GM19372 (cell line): Measurements from ENCODE around the gene ARSA.

Experiments
- ATAC-seq: cut with Tn5 transposase; IDR thresholded peaks from one replicate; pipeline ENCODE4 v1.9.1; 2021; ENCODE audit warnings: mild to moderate bottlenecking, low read depth, moderate library complexity; ENCODE audit not compliant: unreplicated experiment

ARSA gene

DNA sequence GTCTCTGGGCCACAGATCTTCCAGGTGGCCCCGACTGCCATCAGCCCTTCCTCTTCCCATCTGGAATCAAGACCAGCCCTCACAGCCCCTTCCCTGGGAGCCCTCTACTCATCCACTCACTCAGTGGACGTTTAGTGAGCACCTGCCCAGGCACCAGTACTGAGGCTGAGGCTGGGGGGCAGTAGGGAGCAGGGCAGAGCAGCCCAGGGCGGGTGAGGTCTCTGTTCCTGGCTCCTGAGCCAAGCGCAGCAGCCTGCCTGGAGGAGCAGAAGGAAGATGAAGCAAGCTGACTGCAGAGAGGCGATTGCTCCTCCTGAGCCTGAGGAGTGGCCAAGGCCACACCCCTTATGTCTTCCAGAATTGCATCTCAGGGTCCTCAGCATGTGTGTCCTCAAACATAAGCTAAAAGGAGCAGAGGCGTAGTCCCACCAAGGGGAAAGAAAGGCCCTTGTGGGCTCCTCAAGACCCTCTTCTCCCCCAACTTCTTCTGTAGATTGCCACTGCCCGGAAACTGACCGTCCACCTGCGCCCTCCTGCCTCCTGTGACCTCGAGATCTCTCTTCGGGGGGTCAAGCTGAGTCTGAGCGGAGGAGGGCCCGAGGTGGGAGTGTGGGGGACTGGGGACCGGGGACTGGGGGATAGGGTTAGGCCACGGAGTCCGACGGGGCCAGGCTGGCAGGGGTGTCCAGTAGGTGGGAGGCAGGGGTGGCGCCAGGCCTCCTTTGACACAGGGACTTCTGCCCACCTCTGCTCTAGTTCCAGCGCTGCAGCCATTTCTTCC is 21.6 kb downstream of the ARSA start:
- no peak for ATAC-seq

GRCh38 chr22:50605613-50606074 is 22.3 kb downstream of the ARSA start:
- ATAC-seq, result no peak

DNA sequence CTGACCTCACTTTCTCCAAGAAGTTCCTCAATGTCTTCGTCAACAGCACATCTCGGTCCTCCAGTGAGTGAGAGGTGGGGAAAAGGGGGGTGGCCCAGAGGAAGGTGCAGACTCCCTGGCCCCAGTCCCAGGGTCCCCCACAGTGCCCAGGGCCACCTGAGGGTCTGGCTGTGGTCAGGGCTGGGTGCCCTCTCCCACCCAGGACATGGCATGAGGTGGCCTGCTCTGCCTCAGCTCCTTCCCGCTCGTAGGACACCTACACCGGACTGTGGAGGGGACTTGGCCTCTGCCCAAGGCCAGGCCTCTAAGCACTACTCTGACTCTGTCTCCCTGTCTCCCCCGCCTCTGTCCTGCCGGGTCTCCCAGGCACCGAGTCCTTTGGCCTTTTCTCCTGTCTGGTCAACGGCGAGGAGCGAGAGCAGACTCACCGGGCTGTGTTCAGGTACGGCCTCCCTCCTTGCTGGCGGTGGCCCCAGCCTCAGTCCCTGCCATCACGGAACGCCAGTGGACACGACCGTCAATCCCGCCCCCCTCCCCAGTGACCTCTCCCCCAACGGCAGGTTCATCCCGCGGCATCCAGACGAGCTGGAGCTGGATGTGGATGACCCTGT is 22.8 kb downstream of the ARSA start:
- no peak for ATAC-seq

- ATAC-seq, result no peak
Measured at GRCh38 chr22:50604256-50605001, 23.5 kb downstream of the ARSA start.

DNA sequence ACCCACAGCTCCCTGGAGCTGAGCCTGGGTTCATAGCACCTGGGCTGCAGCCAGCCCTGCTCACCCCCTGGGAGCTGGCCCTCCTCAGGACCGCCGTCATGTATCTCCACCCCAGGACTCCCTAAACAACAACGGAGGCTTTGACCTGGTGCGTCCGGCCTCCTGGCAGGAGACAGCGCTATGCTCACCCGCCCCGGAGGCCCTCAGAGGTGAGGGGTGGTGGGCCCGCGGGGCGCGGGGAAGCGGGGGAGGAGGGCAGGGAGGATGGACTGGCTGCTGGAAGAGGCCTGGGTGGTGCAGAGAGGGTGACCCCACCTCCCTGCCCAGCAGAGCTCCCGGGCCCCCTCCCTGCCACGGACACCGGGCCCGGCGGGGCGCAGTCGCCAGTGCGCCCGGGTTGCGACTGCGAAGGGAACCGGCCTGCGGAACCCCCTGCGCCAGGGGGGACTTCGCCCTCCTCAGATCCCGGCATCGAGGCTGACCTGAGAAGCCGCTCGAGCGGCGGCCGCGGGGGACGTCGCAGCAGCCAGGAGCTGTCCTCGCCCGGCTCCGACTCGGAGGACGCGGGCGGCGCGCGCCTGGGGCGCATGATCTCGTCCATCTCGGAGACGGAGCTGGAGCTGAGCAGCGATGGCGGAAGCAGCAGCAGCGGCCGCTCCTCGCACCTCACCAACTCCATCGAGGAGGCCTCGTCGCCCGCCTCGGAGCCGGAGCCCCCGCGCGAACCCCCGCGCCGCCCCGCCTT is 24.3 kb downstream of the ARSA start:
- no peak for ATAC-seq

DNA sequence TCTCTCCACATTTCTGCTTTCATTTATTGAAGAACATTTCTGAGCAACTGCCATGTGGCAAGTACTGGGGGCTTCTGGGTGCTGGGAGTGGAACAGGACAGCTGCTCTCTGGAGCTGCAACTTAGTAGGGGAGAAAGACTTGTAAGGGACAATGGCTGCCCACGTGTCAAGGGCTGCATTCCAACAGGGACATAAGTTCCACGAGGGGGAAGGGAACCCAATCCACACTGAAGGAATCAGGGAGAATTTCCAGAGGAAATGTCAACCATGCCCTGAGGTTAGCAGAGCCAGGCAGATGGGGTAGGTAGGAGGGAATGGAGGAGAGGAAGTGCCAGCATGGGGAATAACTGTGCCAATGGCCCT is 25.6 kb downstream of the ARSA start:
- ATAC-seq, result no peak

- ATAC-seq, result no peak
Measured at GRCh38 chr22:50601669-50602337, 26.1 kb downstream of the ARSA start.

DNA sequence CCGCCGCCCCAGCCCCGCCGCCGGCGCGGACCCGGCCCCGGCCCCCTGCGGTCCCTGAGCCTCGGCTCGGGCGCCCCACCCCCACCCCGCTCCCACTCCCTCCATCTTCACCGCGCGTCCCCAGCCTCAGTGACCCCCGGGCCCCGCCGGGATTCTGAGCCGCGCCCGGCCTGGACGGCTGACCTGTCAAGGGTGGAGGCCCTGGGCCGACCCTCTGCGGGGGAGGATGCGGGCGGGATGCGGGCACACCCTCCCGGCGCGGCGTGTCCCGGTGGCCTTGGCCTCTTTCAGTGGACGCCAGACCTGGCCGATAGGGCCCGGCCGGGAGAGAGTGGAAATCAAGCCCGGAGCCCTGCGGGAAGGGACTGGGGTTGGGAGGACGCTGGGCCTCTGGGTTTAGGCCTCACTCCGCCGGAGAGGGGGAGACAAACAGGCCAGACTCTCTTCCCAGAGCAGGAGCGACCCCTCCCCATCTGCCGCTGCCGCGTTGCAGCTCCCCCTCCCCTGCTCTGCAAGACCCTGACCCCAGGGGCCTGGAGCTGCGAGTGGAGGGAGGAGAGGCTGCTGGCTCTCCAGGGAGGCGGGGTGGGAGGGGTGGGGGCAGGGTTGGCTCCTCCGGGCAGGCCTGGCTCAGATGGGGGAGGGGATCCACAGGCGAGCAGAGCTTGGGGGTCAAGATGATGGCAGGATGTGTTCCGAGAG is 26.8 kb downstream of the ARSA start:
- no peak for ATAC-seq

DNA sequence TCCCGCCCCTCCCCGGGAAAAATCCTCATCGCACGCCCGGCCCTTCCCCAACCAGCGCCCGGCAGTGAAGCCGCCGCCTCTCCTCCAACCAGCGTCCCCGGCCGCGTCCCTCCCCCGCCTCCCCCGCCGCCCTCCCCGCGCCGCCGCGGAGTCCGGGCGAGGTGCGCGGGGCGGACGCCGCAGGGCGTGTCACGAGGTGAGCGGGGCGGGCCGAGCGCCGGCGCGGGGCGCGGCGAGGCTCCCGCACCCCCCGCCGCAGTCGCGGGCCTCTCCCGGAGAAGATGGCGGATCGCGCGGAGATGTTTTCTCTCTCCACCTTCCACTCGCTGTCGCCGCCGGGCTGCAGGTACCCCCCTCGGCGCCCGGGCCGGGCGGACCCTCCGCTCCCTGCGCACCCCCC is 27.4 kb downstream of the ARSA start, which contains the start of gene MAPK8IP2:
TSS of gene MAPK8IP2 (plus strand) at position 256 of the 400 bp plus-strand sequence. CDS start at position 282, 26 bp downstream.
- no peak for ATAC-seq

DNA sequence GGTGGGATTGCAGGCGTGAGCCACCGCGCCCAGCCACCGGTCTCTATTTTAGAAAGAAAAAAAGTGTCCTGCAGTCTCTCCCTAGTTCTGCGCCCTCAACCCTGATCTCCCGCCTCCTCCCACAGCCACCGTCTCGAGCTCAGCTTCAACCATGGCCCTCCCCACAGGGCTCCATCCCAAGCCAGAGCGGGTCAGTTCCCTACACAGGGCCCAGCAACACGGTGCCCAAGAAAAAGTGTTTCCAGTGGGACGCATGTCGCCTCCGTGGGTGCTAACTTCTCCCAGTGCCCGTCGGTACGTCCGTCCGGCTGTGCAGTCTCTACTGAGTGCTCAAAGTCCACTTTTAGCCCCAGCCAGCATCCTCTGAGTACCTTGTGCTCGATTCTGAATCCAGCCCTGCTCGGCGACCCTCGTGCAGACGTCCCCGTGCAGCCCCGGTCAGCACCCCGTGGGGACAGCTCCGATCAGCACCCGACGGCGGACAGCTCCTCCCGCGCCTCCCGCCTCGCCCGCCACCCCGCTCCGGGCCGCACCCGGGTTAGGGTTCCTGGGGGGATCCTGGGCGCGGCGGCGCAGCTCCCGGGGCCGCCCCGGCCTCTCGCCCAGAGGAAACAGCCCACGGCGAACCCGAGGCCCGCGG is 28.0 kb downstream of the ARSA start:
- ATAC-seq, result no peak

GRCh38 chr22:50597097-50597496 is 30.9 kb downstream of the ARSA start:
- ATAC-seq, result no peak

DNA sequence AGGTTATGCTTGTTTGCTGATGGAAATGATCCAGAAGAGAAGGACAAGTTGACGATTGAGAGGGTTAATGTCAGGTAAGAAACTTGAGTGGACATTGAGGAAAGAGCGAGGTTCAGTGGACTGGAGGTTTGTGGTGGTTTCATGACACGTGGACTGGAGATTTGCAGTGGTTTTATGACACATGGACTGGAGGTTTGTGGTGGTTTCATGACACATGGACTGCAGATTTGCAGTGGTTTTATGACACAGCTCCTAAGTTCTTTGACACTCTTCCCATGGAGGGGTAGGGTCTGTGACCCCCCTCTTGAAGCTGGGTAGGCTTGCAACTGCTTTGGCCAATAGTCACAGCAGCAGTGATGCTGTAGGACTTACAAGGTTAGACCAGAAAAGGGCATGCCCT is 32.8 kb downstream of the ARSA start:
- no peak for ATAC-seq

DNA sequence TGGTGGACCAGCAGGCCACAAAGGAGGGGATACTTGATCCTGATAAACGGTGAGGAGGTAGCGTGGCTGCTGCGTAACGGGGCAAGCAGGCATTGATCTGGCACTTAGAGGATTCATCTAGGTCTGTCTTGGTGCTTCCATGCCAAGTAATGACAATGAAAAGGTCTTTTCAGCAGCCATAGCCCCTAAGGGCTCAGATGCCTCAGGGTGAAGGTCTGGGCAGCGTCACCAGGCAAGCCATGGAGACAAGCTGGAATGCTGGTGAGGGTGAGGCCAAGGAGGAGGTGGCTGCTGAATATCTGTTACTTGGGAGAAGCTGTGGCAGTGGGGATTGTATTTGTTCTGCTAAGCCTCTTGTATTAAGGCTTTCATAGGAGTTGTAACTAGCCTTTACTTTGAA is 40.5 kb downstream of the ARSA start:
- no peak for ATAC-seq

GRCh38 chr22:50586416-50586815 is 41.5 kb downstream of the ARSA start:
- ATAC-seq, result no peak

DNA sequence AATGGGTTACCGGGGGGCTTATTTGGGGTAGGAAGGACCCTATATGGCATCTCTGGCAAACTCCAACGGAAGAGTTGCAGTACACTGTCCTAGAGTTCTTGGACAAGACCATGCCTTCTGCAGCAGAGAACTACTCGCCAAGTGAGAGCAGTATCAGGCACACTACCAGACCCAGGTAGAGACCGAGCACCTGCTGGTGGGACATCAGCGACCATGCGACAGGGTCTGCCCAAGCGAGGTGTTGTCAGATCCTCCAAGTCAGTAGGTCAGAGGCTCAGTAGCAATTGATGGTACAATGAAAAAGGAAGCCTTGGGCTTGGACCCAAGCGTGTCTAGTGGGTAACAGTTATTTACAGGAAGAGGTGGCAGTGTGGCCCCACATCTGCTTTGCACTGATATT is 42.2 kb downstream of the ARSA start:
- no peak for ATAC-seq

DNA sequence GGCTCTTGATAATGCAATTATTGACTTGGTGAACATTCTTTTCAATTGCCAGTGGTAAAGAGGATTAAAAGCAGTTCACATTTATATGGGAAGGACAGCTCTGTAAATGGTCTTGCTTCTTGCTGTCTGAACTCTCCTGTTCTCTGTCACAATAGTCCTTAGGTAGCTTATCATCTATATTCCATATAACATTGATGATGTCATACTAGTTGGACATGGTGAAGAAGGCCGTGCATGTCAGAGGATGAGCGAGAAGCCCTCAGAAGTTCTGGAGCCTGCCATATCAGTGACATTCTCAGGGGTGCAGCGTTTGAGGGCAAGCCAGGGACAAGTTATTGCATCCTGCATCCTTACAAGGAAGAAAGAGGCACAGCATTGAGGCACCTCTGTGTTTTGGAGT is 42.7 kb downstream of the ARSA start:
- no peak for ATAC-seq

DNA sequence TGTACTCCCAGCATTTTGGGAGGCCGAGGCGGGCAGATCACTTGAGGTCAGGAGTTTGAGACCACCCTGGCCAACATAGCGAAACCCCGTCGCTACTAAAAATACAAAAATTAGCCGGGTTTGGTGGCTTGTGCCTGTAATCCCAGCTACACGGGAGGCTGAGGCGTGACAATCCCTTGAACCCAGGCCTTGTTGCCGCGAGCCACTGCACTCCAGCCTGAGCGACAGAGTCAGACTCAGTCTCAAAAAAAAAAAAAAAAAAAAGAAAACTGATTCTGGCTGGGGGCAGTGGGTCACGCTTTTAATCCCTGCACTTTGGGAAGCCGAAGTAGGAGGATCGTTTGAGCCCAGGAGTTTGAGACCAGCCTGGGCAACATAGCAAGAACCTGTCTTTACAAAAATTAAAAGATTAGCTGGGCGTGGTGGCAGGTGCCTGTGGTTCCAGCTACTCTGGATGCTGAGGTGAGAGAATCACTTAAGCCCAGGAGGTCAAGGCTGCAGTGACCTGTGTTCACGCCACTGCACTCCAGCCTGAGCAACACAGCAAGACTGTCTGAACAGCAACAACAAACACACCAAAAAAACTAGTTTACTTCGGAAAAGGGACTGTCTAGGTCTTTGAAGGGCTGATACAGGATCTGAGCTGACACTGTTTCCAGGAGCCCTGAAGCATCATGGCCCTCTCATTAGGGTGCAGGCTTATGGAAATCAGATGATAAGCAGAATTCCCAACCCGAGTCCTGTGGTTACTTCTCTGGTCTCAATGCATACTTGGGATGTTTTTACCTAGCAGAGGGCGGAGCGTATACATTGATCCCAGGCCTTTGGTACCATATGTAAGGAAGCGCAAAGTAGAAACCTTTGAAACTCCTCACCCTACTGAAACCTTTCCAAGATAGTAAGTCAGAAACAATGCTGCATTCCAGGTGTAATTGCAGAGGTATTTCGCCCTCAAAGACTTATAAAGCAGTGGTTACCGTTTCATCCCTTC is 43.6 kb downstream of the ARSA start:
- no peak for ATAC-seq

GRCh38 chr22:50583294-50583861 is 44.6 kb downstream of the ARSA start:
- ATAC-seq, result peak; percentile 22
